GM06990 (cell line): ENCODE results near the gene RPL13A.
"Not testable (repeated sequence)": the region's sequence is repeated elsewhere in the genome, so short reads cannot be mapped to it uniquely, and the experiment has no call there.

Experiments used
- DNase-seq: peaks from one replicate; pipeline ENCODE4 v3.0.0-alpha.2; 2011; ENCODE audit not compliant: insufficient read length; ENCODE audit errors: extremely low read depth
- H3K27me3 ChIP-seq: replicated peaks from 2 replicates; pipeline ENCODE4 v1.6.0; 2011; ENCODE audit warnings: low read length; ENCODE audit not compliant: control insufficient read depth, insufficient read depth
- H3K36me3 ChIP-seq: 2 replicates; pipeline ENCODE4 v1.5.1; 2011; ENCODE audit warnings: low read length; ENCODE audit not compliant: control insufficient read depth, insufficient read depth
- H3K4me3 ChIP-seq: replicated peaks from 2 replicates; pipeline ENCODE4 v1.5.1; 2011; ENCODE audit warnings: low read depth, mild to moderate bottlenecking, control low read depth, low read length
- CTCF ChIP-seq: IDR thresholded peaks from 2 replicates; pipeline ENCODE4 v1.5.1; 2011; ENCODE audit warnings: low read length, control low read depth, mild to moderate bottlenecking, inconsistent platforms; ENCODE audit not compliant: insufficient read depth, poor library complexity, severe bottlenecking

The RPL13A gene

GRCh38 chr19:49453757-49454240 lies 33.6 kb upstream of the RPL13A start:
- TF ChIP-seq CTCF: no peak
- Histone ChIP-seq H3K36me3 (peaks cover 4% of the 10 kb centered on the region), H3K4me3 (peak overlapping the region; percentile 86), H3K27me3 (no peaks in the 10 kb centered on the region)
- no peak for DNase-seq

- no peaks in the 10 kb centered on the region for H3K27me3 ChIP-seq
- H3K36me3 ChIP-seq: peaks cover 4% of the 10 kb centered on the region
- TF ChIP-seq CTCF: no peak
- H3K4me3 ChIP-seq: no peak overlapping the region
- no peak for DNase-seq
Observed at GRCh38 chr19:49455773-49456172, 31.6 kb upstream of the RPL13A start.

GRCh38 chr19:49456326-49456725 lies 31.1 kb upstream of the RPL13A start:
- no peak for TF ChIP-seq CTCF
- no peak for DNase-seq
- Histone ChIP-seq H3K27me3 (no peaks in the 10 kb centered on the region), H3K36me3 (peaks cover 5% of the 10 kb centered on the region), H3K4me3 (no peak overlapping the region)

GRCh38 chr19:49458567-49458903 lies 28.9 kb upstream of the RPL13A start:
- Histone ChIP-seq H3K4me3 (peak overlapping the region; percentile 23; the same call in 1 of the 2 replicates), H3K27me3 (no peaks in the 10 kb centered on the region), H3K36me3 (peaks cover 5% of the 10 kb centered on the region)
- TF ChIP-seq CTCF: no peak
- DNase-seq: no peak

GRCh38 chr19:49459388-49459787 lies 28.0 kb upstream of the RPL13A start:
- Histone ChIP-seq H3K4me3 (no peak overlapping the region), H3K36me3 (peaks cover 5% of the 10 kb centered on the region), H3K27me3 (no peaks in the 10 kb centered on the region)
- TF ChIP-seq CTCF: no peak
- no peak for DNase-seq

- H3K27me3 ChIP-seq, H3K4me3 ChIP-seq, DNase-seq: not testable (repeated sequence)
- H3K36me3 ChIP-seq: peaks cover 13% of the 10 kb centered on the region
Observed at GRCh38 chr19:49461130-49461529, 26.3 kb upstream of the RPL13A start.
